ENCODE results near the gene ST3GAL3.

DNA sequence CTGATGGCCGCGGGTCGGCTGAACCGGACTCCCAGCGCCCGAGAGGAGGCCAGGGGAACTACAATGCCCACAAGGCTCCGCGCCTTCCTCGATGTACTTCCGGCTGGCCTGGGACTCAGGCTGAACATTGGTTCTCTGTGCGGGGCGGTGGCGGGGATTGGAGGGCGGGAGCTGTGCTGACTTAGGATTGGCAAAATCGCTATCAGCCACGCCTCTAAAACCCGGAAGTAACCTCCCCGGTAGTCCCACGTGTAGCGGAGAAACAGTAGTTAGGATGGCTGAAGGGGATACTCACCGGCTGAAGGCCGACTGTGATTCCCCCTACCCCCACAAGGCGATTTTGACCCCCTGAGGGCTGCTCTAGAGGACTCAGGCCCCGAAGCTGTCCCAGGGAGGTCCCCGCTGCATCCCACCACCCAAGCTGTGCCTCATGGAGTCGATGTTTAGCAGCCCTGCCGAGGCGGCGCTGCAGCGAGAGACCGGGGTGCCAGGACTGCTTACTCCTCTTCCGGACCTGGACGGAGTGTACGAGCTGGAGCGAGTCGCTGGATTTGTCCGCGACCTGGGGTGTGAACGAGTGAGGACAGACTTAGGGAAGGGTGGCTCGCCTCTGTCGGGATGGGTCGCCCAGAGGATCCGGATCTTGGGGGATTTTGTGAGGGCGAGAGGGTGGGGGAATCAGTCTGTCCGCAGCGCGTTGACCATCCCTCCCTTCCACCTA, 262.6 kb downstream of the ST3GAL3 start, which contains the start of gene DPH2:
- TF ChIP-seq POLR2A (IDR thresholded peaks at IDR 0.05; ENCODE audit: extremely low read depth, insufficient read length) (peak; percentile 31), MYC (IDR thresholded peaks at IDR 0.05; ENCODE audit: low read depth, low read length) (peak; percentile 97)
- TF ChIP-seq, protein P1, sequence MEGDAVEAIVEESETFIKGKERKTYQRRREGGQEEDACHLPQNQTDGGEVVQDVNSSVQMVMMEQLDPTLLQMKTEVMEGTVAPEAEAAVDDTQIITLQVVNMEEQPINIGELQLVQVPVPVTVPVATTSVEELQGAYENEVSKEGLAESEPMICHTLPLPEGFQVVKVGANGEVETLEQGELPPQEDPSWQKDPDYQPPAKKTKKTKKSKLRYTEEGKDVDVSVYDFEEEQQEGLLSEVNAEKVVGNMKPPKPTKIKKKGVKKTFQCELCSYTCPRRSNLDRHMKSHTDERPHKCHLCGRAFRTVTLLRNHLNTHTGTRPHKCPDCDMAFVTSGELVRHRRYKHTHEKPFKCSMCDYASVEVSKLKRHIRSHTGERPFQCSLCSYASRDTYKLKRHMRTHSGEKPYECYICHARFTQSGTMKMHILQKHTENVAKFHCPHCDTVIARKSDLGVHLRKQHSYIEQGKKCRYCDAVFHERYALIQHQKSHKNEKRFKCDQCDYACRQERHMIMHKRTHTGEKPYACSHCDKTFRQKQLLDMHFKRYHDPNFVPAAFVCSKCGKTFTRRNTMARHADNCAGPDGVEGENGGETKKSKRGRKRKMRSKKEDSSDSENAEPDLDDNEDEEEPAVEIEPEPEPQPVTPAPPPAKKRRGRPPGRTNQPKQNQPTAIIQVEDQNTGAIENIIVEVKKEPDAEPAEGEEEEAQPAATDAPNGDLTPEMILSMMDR (IDR thresholded peaks at IDR 0.05; ENCODE audit: low read depth, low read length): no peak

Measured in NB4 (cell line).